Measurements from ENCODE around the gene APOF. TPM values are rescaled to one million over a fixed set of nuclear protein-coding genes. Genes with fewer than 3 reads are reported as not detected.
A peak's percentile ranks its signal among the peaks of the same experiment; 100 is the strongest.

Gene APOF
- total and polyA plus RNA-seq, 9 of the 15 experiments (the other 6 are each of a cell fraction or from before 2014, with no cell fraction given), result 0.09 to 0.15 (median 0.12) TPM; not detected in 5

DNA sequence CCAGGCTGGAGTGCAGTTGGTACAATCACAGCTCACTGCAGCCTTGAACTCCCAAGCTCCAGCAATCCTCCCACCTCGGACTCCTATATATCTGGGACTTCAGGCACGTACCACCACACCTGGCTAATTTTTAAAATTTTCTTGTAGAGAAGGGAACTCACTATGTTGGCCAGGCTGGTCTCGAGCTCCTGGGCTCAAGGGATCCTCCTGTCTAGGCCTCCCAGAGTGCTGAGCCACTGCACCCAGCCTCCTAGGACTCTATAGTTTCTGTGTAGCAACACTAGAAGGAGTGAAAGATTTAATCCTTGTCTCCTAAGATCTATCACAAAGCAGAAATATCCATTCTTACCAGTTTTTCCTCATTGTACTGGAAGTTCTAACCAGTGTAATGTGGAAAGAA, 4.3 kb upstream of the APOF start:
- peak; percentile 55 for ATAC-seq
- H2AFZ ChIP-seq (ENCODE audit: low read depth, low read length), result peak overlapping the region; percentile 53
- H3K9me3 ChIP-seq (replicated peaks; ENCODE audit: control insufficient read depth, insufficient read depth, low read depth, low read length), result no peaks in the 10 kb centered on the region
- no peak overlapping the region for H3K4me3 ChIP-seq
- TF ChIP-seq KDM4B (IDR thresholded peaks at IDR 0.05; ENCODE audit: borderline replicate concordance in 2 of 2, low read depth in 1 of 2) (no peak), MIER1 (IDR thresholded peaks at IDR 0.05; ENCODE audit: low read depth) (no peak), ZNF764 (CRISPR knock-in tag; IDR thresholded peaks at IDR 0.05; ENCODE audit: low read depth) (no peak), HIVEP1 (CRISPR knock-in tag; IDR thresholded peaks at IDR 0.05) (no peak)
- TF ChIP-seq, protein P1, sequence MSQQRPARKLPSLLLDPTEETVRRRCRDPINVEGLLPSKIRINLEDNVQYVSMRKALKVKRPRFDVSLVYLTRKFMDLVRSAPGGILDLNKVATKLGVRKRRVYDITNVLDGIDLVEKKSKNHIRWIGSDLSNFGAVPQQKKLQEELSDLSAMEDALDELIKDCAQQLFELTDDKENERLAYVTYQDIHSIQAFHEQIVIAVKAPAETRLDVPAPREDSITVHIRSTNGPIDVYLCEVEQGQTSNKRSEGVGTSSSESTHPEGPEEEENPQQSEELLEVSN (IDR thresholded peaks at IDR 0.05; ENCODE audit: borderline replicate concordance in 1 of 2, extremely low read depth in 1 of 2, insufficient read depth in 1 of 2, insufficient read length in 1 of 2, low read depth in 1 of 2, low read length in 1 of 2, poor library complexity in 1 of 2, severe bottlenecking in 1 of 2), result no peak
- TF ChIP-seq, protein P2, sequence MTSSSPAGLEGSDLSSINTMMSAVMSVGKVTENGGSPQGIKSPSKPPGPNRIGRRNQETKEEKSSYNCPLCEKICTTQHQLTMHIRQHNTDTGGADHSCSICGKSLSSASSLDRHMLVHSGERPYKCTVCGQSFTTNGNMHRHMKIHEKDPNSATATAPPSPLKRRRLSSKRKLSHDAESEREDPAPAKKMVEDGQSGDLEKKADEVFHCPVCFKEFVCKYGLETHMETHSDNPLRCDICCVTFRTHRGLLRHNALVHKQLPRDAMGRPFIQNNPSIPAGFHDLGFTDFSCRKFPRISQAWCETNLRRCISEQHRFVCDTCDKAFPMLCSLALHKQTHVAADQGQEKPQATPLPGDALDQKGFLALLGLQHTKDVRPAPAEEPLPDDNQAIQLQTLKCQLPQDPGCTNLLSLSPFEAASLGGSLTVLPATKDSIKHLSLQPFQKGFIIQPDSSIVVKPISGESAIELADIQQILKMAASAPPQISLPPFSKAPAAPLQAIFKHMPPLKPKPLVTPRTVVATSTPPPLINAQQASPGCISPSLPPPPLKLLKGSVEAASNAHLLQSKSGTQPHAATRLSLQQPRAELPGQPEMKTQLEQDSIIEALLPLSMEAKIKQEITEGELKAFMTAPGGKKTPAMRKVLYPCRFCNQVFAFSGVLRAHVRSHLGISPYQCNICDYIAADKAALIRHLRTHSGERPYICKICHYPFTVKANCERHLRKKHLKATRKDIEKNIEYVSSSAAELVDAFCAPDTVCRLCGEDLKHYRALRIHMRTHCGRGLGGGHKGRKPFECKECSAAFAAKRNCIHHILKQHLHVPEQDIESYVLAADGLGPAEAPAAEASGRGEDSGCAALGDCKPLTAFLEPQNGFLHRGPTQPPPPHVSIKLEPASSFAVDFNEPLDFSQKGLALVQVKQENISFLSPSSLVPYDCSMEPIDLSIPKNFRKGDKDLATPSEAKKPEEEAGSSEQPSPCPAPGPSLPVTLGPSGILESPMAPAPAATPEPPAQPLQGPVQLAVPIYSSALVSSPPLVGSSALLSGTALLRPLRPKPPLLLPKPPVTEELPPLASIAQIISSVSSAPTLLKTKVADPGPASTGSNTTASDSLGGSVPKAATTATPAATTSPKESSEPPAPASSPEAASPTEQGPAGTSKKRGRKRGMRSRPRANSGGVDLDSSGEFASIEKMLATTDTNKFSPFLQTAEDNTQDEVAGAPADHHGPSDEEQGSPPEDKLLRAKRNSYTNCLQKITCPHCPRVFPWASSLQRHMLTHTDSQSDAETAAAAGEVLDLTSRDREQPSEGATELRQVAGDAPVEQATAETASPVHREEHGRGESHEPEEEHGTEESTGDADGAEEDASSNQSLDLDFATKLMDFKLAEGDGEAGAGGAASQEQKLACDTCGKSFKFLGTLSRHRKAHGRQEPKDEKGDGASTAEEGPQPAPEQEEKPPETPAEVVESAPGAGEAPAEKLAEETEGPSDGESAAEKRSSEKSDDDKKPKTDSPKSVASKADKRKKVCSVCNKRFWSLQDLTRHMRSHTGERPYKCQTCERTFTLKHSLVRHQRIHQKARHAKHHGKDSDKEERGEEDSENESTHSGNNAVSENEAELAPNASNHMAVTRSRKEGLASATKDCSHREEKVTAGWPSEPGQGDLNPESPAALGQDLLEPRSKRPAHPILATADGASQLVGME (CRISPR knock-in tag; IDR thresholded peaks at IDR 0.05), result no peak
- in situ Hi-C loops (cut with MboI) (no loop called here), intact Hi-C loops (cut with micrococcal nuclease) (loop anchor here (10.0 kb wide), 1 partner anchor 268 kb away; the partner anchor contains the start of gene BAZ2A)
- no peaks in the 10 kb centered on the region for H4K20me1 ChIP-seq (replicated peaks; ENCODE audit: control insufficient read depth, insufficient read depth, low read length)
- FAIRE-seq, result no peak
- H3K27me3 ChIP-seq (ENCODE audit: control insufficient read depth in 2 of 2, insufficient read depth in 2 of 2, low read length in 2 of 2), result no peaks in the 10 kb centered on the region
- no peak overlapping the region for H3K4me2 ChIP-seq (ENCODE audit: insufficient read depth, low read length)
- WGBS (ENCODE audit: insufficient coverage, low coverage, missing lambda C conversion rate), result 77% methylated on average over 3 of the region's 3 CpGs
- no peak for DNase-seq (ENCODE audit: extremely low read depth in 1 of 4, low spot score in 3 of 4)
- H3K4me1 ChIP-seq (replicated peaks in 1 of 2; ENCODE audit: control insufficient read depth in 2 of 2, insufficient read depth in 2 of 2, low read length in 2 of 2), result peaks cover 0 to under 1% of the 10 kb centered on the region in 2 experiments; a peak in 1 of 5 replicates
- H3K79me2 ChIP-seq (ENCODE audit: control insufficient read depth, insufficient read depth, low read length), result no peaks in the 10 kb centered on the region
- CTCF ChIA-PET (ENCODE audit: low intra/inter-chr PET ratio), result no interaction called here
- H3K36me3 ChIP-seq (ENCODE audit: control insufficient read depth, insufficient read depth, low read length), result no peaks in the 10 kb centered on the region
- no TSS peak for BruUV-seq (replicated peaks)
- H3K9me1 ChIP-seq (ENCODE audit: control insufficient read depth, insufficient read depth, low read length), result no peaks in the 10 kb centered on the region
- no peak overlapping the region for H3K27ac ChIP-seq (ENCODE audit: extremely low read depth, low read depth, low read length)
- no peak overlapping the region for H3K9ac ChIP-seq (ENCODE audit: insufficient read depth in 1 of 2, low read depth in 2 of 2, low read length in 2 of 2)
- POLR2A ChIA-PET, result interaction anchor here (0.6 kb wide), 1 partner anchor 339 kb away, joined by 3 read pairs; no protein-coding TSS in a partner anchor

All from K562 (cell line).